NCI-H2227 (cell line): ENCODE results near the gene DHRS7B.
A peak's percentile ranks its signal among the peaks of the same experiment; 100 is the strongest.
"Not testable (repeated sequence)": the region's sequence is repeated elsewhere in the genome, so short reads cannot be mapped to it uniquely, and the experiment has no call there.

Experiments used
- DNase-seq: peaks from one replicate; lab custom pipeline; 2025; ENCODE audit not compliant: unreplicated experiment; lab: John Stamatoyannopoulos, UW

The DHRS7B gene, protein sequence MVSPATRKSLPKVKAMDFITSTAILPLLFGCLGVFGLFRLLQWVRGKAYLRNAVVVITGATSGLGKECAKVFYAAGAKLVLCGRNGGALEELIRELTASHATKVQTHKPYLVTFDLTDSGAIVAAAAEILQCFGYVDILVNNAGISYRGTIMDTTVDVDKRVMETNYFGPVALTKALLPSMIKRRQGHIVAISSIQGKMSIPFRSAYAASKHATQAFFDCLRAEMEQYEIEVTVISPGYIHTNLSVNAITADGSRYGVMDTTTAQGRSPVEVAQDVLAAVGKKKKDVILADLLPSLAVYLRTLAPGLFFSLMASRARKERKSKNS

DNA sequence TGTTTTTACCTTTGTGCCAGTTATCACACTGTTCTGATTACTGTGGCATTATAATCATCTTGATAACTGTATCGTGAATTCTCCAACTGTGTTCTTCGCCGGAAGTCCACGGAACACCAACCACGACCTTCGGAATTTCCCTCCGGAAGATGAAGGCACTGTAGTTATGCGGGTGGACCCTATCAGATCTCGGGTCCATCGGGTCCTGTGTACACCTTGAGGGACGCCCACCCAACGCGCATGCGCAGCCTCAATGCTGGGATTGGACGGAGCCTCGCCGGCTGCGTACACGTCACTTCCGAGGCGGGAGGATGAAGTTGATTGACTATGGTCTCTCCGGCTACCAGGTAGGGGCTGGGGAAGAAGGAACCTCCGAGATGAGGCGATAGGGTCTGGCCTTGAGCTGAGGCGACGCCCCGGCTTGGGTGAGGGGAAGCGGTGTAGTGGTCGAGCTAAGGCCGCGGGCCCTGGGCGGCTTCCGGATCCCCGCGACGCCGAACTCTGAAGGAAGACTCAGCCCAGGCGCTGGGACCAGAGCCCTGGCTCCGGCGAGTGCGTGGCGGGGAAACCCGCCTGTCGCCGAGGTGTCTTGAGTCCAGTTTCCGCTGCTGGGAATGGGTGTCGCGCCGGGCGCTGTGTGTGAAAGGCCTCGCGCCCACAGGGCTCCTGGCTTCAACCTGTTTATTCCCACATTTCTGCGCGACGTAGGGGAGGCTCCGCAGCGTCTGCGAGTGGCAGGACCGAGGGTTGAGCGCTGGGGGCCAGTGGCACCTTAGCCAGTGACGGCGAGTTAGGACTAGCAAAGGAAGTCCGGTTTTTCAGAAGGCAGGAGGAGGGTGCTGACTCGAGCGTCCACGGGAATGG is at the start of gene DHRS7B:
TSS of gene DHRS7B (plus strand) at position 320 of the 864 bp plus-strand sequence. CDS start at position 328, 8 bp downstream.
- DNase-seq: peak; percentile 96

DNA sequence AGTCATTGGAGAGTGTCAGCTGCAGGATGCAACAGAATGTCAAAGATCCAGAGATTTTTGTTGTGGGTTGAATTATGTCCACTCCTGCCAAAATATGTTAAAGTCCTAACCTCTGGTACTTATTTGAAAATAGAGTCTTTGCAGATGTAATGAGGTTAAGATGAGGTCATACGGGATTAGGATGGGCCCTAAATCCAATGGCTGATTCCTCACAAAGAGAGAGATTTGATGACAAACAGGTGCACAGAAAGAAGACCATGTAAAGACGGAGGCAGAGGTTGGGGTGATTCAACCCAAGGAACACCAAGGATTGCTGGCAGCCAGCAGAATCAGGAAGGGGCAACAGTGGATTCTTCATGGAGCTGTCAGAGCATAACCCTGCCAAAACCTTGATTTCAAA is 49.5 kb upstream of the DHRS7B start:
- DNase-seq: no peak

DNA sequence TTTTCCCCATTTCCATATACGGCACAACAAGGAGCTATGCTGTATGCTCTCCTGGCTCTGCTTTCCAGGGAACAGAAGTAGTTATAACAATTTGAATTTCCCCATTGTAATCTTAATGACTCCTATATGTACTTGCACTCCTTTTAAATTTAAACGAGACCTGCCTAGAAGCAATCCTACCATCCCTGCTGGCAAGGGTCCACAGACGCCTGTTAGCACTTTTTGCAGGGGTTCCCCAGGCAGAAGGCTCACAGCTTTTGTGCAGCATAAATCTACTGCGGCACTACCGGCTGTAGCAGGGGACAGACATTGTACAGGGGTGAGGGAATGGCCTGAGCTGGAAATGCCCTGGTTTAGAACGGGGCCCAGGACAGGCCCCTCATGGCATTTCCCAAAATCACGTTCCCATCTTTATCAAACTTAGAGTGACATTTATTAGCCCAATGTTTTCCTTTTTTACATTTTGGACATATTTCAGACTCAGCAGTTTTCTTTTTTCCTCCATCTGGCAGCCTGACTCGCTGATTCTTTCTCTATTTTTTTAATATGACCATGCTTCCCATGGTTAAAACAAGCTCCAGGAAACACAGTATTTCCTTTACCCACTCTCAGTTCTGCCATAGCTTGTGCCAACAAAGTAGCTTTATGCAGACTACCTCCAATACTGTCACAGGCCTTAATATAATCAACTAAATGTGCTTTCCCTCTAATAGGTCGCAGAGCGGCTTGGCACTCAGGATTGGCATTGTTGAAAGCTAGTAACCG is 48.6 kb upstream of the DHRS7B start:
- DNase-seq: no peak

DNA sequence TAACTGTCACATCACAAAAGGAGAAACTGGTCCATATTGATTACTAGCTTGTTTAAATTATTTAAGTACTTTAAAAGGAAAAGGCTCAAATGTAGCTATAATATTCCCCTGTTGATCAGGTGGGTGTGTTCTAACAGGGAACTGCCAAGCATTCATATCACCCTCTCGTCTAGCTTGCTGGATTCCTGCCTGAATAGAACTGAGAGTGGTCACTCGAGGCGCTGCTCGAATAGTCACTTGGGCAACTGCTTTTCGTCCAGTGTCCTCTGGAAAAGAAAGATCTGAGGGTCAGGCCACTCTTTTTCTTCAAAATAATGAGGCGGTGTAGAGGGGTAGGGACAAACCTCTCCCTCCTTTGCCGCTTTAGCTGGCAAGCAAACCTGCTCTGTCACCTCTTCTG is 47.6 kb upstream of the DHRS7B start:
- DNase-seq: no peak

DNA sequence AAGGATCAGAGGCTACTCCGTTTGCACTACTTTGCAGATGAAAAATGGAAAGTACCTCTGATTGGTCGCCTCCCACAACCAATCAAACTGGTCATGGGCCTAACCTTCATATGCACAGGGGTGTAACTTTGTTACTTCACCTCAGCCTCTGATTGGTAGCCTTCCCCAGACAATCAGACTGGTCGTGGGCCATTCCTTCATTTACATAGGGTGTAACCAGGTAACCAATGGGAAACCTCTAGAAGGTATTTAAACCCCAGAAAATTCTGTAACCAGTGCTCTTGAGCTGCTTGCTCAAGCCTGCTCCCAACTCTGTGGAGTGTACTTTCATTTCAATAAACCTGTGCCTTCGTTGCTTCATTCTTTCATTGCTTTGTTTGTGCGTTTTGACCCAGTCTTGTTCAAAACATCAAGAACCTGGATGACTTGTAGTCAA is 44.7 kb upstream of the DHRS7B start:
- DNase-seq: no peak

DNA sequence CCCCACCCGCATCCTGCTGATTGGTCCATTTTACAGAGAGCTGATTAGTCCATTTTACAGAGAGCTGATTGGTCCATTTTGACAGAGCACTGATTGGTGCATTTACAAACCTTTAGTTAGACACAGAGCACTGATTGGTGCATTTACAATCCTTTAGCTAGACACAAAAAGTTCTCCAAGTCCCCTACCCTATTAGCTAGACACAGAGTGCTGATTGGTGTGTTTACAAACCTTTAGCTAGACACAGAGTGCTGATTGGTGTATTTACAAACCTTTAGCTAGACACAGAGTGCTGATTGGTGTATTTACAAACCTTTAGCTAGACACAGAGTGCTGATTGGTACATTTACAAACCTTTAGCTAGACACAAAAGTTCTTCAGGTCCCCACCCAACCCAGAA is 41.5 kb upstream of the DHRS7B start:
- not testable (repeated sequence) for DNase-seq

DNA sequence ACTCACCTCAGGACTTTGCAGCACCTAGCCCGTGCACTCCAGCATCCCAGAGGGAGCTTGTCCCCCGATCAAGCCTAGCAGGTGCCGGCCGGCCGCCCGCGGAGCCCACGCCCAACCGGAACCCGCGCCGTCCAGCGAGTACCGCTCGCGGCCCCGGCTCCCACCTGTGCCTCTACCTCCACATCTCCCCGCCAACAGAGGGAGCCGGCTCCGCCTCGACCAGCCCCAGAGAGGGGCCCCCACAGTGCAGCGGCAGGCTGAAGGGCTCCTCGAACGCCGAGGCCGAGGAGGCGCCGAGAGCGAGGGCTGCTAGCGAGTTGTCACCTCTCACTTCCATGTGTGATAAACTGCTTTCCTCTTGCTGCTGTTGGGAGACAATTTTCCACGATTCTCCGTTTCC is 41.1 kb upstream of the DHRS7B start:
- no peak for DNase-seq

DNA sequence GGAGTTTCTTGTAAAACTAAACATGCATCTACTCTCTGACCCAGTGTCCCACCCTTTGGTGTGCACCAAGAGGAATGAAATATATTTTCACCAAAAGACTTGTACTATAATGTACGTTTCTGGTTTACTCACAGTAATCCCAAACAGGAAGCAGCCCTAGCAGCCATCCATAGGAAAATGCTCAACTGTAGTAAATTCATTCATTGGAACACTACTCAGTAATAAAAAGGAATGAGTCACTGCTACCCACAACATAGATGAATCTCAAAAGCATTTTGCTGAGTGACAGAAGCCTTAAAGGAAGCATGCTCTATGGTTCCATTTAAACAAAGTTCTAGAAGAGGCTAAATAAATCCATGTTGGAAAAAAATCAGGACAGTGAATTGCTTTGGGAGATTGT is 37.6 kb upstream of the DHRS7B start:
- DNase-seq: no peak

DNA sequence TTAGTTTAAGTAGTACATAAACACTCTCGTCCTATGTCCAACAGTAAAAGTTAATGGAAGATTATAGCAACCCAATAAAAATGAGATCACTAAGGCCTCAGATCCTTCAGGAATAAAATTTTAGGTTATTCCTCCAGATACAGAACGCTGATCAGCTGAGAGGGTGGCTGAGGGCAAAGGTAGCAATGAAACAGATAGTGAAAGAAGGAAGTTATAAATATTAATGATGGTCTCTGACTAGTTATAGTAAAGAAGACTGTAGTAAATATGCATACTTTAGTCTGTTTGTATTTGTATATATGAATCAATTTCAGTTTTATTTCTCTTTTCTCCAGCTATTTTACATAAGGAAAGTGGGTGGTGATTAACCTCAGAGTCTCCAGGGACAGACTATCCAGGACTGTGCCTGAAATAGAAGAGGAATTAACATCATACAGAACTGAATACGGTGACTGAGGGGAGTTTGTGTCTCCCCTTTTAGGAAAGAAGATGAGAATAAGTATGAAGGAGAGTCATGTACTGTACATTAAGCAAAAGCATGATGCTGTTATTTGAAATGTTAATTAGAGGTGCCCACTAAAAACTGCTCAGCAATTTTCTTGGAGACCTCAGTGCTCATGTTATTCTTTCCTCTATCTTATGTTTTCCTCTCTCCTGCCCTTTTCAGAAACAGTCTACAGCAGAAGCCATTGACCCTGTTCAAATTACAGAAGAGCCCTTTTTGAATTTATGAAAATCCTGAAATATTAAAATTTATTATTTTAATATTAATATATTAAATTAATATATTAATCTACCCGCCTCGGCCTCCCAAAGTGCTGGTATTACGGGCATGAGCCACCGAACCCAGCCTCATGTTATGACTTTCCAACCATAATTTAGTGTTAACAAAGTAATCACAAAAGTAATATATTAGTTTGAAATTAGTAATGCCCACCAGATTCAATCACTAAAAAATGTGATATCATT is 36.5 kb upstream of the DHRS7B start:
- DNase-seq: no peak

DNA sequence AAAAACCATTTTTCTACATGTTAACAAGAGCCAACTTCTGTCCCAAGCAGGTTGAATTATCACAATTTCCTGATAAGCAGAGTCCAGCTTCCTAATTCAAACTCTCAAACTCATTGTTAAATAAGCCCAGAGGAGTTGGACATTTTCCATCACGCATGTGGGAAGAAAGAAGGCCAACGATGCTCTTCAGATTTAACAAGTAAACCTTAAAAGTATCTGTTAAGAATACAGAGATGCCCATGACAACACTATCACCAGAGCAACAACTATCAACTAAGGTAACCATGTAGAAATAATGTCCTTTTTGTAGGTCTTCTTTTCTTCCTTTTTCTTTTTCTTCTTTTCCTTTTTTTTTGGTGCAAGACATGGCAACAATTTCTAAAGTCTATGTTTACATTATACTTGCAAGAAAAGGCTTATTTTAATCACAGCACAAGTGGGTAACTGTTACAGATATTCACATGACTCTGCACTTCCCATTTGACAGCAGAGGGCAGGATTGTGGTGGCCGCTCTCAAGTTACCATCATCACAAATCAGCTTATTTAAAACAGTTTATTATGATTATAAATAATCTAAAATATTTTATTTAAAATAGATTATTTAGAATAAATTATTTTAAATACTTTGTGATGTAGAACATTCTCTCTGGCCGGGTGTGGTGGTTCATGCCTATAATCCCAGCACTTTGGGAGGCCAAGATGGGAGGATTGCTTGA is 35.7 kb upstream of the DHRS7B start:
- no peak for DNase-seq

DNA sequence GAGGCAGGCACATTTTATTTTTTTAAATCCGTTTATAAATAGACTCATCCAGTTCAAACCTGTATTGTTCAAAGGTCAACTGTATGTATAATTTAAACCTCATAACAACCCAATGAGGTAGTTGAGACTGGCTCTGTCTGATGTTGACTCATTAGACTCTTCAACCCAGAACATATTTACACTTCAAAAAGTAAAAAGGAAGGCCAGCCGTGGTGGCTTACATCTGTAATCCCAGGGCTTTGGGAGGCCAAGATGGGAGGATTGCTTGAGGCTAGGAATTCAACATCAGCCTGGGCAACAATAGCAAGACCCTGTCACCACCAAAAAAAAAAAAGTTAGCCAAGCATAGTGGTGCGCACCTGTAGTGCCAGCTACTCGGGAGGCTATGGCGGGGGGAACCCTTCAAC is 32.5 kb upstream of the DHRS7B start:
- DNase-seq: no peak

DNA sequence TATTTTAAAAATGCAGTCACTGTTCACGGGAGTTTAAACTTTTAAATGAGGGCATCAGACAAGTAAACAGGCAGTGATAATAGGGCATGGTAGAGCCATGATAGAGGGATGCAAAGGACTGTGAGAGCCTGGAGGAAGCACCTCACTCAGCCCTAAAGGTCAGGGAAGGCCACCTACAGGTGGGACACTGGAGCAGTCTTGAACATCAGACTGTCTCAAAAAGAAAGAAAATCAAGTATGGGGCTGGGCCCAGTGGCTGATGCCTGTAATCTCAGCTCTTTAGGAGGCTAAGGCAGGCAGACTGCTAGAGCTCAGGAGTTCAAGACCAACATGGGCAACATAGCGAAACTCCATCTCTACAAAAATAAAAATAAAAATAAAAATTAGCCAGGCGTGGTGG is 31.0 kb upstream of the DHRS7B start:
- DNase-seq: no peak

DNA sequence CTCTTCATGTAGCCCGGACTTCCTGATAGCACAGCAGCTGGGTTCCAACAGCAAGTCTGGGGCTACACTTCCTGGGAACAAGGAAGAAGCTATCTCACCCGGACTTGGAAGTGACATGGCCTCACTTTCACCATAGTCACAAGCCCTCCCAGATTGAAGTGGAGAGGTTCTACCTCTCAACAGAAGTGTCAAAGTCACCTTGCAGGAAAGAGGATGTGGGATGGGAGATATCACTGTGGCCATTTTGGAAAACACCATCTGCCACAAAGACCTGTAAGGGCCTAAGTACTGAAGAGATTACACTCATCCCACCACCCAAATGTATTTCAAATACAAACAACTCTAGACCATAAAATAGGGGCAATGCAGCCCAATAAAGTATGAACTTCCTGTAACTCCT is 29.9 kb upstream of the DHRS7B start:
- DNase-seq: no peak

DNA sequence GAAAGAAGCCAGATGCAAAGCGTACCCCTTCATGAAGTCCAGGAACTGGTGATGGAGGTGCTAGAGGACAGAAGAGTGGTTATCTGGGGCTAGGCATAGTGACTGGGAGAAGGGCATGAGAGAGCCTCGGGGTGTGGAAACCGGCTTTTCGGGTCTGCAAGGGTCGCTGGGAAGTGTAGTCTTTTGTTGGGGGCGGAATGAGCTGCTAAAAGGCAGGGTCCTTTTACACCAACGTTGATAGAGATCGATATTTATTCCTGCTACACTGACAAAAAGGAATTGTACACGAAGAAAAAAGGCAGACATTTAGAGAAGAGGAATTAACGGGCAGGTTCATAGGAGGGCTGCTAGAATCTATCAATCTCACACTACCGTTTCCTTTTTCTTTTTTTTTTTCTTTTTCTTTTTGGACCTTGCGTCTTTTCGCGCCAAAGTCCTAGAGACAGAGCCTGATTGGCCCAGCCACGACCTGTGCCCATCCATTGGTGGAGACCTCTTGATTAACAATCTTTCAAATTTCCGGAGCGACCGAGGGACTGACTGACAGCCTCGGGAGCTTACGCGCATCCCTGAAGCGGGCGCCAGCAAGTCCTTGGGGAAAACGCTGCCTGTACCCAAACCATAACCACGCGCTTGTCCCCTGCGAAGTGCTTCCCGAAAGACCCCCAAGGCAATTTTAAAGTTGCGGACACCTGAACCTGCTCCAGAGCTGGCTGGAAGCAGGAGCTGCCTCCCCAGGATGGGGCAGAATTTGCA is 27.7 kb upstream of the DHRS7B start:
- peak; percentile 89 for DNase-seq

DNA sequence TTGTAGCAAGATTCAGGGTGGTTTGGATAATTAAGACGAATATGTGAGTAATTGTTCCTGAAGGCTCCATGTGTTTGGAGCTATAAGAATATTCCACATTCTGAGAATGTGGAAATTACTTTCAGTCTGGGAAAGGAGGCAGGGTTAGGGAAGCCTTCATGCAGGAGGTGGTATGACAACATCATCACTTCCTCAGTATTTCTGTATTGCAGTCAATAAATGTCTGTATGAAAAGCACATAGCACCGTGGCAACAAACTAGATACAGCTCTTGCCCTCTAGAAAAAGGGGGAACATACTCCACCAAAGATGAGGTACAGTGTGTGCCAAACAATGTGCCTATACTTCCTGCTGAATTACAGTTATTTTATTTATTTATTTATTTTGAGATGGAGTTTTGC is 26.1 kb upstream of the DHRS7B start:
- DNase-seq: no peak

DNA sequence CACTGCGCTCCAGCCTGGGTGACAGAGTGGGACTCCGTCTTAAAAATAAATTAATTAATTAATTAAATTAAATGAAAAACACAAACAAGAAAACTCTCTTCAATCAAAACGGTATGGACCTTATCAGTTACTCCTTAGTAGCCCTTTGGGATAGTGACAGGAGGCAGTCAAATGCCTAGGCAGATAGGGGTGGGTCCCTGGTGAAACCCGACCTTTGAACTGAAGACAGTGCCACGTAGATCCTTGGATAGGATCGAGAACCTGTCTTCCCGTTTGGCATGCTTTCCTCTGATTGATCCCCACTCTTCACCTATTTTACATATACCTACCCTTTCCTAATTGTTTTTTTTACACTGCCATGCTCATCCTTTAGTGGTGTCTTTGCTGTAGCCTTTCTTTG is 22.2 kb upstream of the DHRS7B start:
- DNase-seq: no peak

DNA sequence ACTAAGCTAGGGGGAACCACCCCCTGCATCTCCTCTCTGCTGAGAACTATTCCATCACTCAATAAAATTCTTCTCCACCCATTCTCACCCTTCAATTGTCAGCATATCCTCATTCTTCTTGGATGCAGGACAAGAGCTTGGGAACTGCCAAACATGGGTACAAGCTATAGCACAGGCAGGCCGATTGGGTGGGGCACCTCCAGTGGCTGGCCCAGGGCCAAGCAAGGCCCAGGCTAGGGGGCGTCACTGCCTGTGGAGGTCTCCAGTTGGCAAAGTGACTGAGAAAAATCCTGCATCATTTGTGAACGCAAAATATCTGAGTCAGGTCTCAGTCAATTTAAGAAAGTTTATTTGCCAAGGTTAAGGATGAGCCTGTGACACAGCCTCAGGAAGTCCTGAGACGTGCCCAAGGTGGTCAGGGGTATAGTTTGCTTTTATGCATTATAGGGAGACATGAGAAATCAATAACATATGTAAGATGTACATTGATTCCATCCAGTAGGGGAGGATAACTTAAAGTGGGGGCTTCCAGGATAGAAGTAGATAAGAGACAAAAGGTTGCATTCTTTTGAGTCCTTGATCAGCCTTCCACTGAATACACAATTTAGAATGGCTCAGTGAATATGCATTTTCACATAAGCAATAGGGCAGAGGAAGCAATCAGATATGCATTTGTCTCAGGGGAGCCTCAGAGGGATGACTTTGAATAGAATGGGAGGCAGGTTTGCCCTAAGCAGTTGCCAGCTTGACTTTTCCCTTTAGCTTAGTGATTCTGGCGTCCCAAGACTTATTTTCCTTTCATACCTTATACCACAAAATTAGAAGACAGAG is 21.5 kb upstream of the DHRS7B start:
- no peak for DNase-seq

DNA sequence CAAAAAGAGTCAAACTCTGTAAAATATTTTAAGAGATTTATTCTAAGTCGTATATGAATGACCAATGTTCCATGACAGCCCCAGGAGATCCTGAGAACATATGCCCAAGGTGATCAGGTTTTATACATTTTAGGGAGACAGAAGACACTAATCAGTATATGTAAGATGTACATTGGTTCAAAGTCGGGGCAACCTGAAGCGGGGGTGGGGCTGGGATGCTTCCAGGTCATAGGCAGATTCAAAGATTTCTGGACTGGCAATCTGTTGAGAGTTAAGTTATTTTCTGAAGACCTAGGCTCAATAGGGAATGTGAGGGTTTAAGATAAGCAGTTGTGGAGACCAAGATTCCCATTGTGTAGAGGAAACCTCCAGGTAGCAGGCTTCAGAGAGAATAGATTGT is 20.4 kb upstream of the DHRS7B start:
- DNase-seq: no peak
